AG20443 (cell line): ENCODE measurements around the gene GOLGA8F.
"Not testable (repeated sequence)": the region's sequence is repeated elsewhere in the genome, so short reads cannot be mapped to it uniquely, and the experiment has no call there.

Experiments
- DNase-seq: peaks from one replicate; pipeline ENCODE4 v3.0.0; 2012; ENCODE audit warnings: low spot score, mixed read lengths

Gene GOLGA8F

GRCh38 chr15:28378364-28378763, at the start of gene GOLGA8F:
Gene GOLGA8F, plus strand, starts transcription at chr15:28378664. Its CDS starts 98 bp downstream, at chr15:28378762.
- not testable (repeated sequence) for DNase-seq

- not testable (repeated sequence) for DNase-seq
These were observed 20.5 kb upstream of the GOLGA8F start, which contains the start of gene GOLGA6L24 for GRCh38 chr15:28357984-28358383. Gene GOLGA6L24, minus strand, starts transcription at chr15:28358084. Its CDS starts 61 bp downstream, at chr15:28358023.

- not testable (repeated sequence) for DNase-seq
These were observed 13.0 kb upstream of the GOLGA8F start for GRCh38 chr15:28365502-28365901.

GRCh38 chr15:28380053-28380452, 1.6 kb downstream of the GOLGA8F start:
- DNase-seq: not testable (repeated sequence)

- DNase-seq: not testable (repeated sequence)
These were observed 17.6 kb downstream of the GOLGA8F start for GRCh38 chr15:28396022-28396421.

GRCh38 chr15:28402774-28403435, 24.4 kb downstream of the GOLGA8F start:
- not testable (repeated sequence) for DNase-seq

- not testable (repeated sequence) for DNase-seq
These were observed 42.0 kb downstream of the GOLGA8F start for GRCh38 chr15:28420470-28420869.

GRCh38 chr15:28435594-28435993, 57.1 kb downstream of the GOLGA8F start:
- DNase-seq: not testable (repeated sequence)
